Hepatocyte (in vitro differentiated cells): ENCODE measurements around the gene OR8B12.

Experiments used
- EZH2 ChIP-seq: fragments of 200-600 bp; sonication (generic); IDR thresholded peaks from 2 replicates; pipeline ENCODE4 v1.6.1; 2016; ENCODE audit warnings: antibody characterized with exemption, mild to moderate bottlenecking, borderline replicate concordance
- EZH2phosphoT487 ChIP-seq: fragments of 200-600 bp; sonication (generic); IDR thresholded peaks from one replicate; pipeline ENCODE4 v1.6.1; 2018; ENCODE audit warnings: antibody characterized with exemption, mild to moderate bottlenecking, low read depth, moderate library complexity; ENCODE audit not compliant: unreplicated experiment, severe bottlenecking
- TF ChIP-seq, protein P1 (sequence below): fragments of 200-600 bp; sonication (generic); IDR thresholded peaks from 2 replicates; pipeline ENCODE4 v1.5.1; 2016; ENCODE audit warnings: antibody characterized with exemption, mild to moderate bottlenecking; ENCODE audit not compliant: poor library complexity

GRCh38 chr11:124493016-124493655 is 50.3 kb downstream of the OR8B12 start:
- no peak for TF ChIP-seq EZH2
- TF ChIP-seq, protein P1, sequence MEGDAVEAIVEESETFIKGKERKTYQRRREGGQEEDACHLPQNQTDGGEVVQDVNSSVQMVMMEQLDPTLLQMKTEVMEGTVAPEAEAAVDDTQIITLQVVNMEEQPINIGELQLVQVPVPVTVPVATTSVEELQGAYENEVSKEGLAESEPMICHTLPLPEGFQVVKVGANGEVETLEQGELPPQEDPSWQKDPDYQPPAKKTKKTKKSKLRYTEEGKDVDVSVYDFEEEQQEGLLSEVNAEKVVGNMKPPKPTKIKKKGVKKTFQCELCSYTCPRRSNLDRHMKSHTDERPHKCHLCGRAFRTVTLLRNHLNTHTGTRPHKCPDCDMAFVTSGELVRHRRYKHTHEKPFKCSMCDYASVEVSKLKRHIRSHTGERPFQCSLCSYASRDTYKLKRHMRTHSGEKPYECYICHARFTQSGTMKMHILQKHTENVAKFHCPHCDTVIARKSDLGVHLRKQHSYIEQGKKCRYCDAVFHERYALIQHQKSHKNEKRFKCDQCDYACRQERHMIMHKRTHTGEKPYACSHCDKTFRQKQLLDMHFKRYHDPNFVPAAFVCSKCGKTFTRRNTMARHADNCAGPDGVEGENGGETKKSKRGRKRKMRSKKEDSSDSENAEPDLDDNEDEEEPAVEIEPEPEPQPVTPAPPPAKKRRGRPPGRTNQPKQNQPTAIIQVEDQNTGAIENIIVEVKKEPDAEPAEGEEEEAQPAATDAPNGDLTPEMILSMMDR, result no peak
- TF ChIP-seq EZH2phosphoT487, result no peak
